WTC11 (cell line): ENCODE data around the gene AIG1. TPM values are rescaled to one million over a fixed set of nuclear protein-coding genes. Genes with fewer than 3 reads are reported as not detected.

Source experiments
- ATAC-seq: fragments of 200-7000 bp; cut with Tn5 transposase; 2 replicates; pipeline ENCODE4 v1.10.0; 2021; ENCODE audit warnings: mild to moderate bottlenecking, moderate library complexity
- CTCF ChIA-PET: fragments of 300-600 bp; sonication (Branson Sonifier 250); formaldehyde crosslinking; loops from one replicate; lab custom pipeline; 2021; ENCODE audit warnings: antibody characterized with exemption; lab: Charles Lee
- POLR2A ChIA-PET: fragments of 350-600 bp; sonication (Branson Sonifier 250); formaldehyde crosslinking; loops from one replicate; lab custom pipeline; 2021; ENCODE audit warnings: antibody characterized with exemption; lab: Charles Lee
- DNase-seq: peaks from one replicate; pipeline ENCODE4 v3.0.0; 2021; ENCODE audit warnings: low spot score
- H3K27ac Mint-ChIP-seq: 2 replicates; pipeline ENCODE4 v1.8.0; 2021; ENCODE audit warnings: mixed read lengths
- H3K27me3 Mint-ChIP-seq: 2 replicates; pipeline ENCODE4 v1.8.0; 2021; ENCODE audit warnings: low read depth, mild to moderate bottlenecking, moderate library complexity, mixed read lengths
- H3K36me3 Mint-ChIP-seq: 2 replicates; pipeline ENCODE4 v1.8.0; 2021; ENCODE audit warnings: mixed read lengths
- H3K4me1 Mint-ChIP-seq: 2 replicates; pipeline ENCODE4 v1.8.0; 2022; ENCODE audit warnings: mixed read lengths
- H3K4me3 Mint-ChIP-seq: 2 replicates; pipeline ENCODE4 v1.8.0; 2021; ENCODE audit warnings: mild to moderate bottlenecking, moderate library complexity, mixed read lengths
- H3K9me3 Mint-ChIP-seq: 2 replicates; pipeline ENCODE4 v1.8.0; 2021; ENCODE audit warnings: mixed read lengths
- ATF1 ChIP-seq: sonication (generic); formaldehyde crosslinking; IDR thresholded peaks from 2 replicates; pipeline ENCODE4 v1.8.1; 2023; ENCODE audit warnings: mild to moderate bottlenecking, moderate library complexity, missing genetic modification reagents
- CBFB ChIP-seq: sonication (generic); formaldehyde crosslinking; IDR thresholded peaks from 2 replicates; pipeline ENCODE4 v1.8.1; 2022; ENCODE audit warnings: mild to moderate bottlenecking, low read depth, missing genetic modification reagents
- CREM ChIP-seq: sonication (generic); formaldehyde crosslinking; IDR thresholded peaks from 2 replicates; pipeline ENCODE4 v1.8.1; 2022; ENCODE audit warnings: mild to moderate bottlenecking, missing genetic modification reagents, moderate library complexity
- FOXP1 ChIP-seq: sonication (generic); formaldehyde crosslinking; IDR thresholded peaks from 2 replicates; pipeline ENCODE4 v1.8.0; 2022; ENCODE audit warnings: missing genetic modification reagents, mild to moderate bottlenecking, moderate library complexity, borderline replicate concordance
- HMGA2 ChIP-seq: fragments of 250-450 bp; sonication (Bioruptor Pico); IDR thresholded peaks from 2 replicates; pipeline ENCODE4 v1.4.0; 2021; ENCODE audit warnings: mild to moderate bottlenecking, moderate library complexity
- IRF2 ChIP-seq: sonication (generic); formaldehyde crosslinking; IDR thresholded peaks from 2 replicates; pipeline ENCODE4 v1.8.0; 2022; ENCODE audit warnings: low read depth, missing genetic modification reagents, borderline replicate concordance
- KAT7 ChIP-seq: sonication (generic); formaldehyde crosslinking; IDR thresholded peaks from 2 replicates; pipeline ENCODE4 v1.8.1; 2023; ENCODE audit warnings: missing genetic modification reagents, mild to moderate bottlenecking, borderline replicate concordance
- MYBL2 ChIP-seq: sonication (generic); formaldehyde crosslinking; IDR thresholded peaks from 2 replicates; pipeline ENCODE4 v1.8.1; 2023; ENCODE audit warnings: mild to moderate bottlenecking, moderate library complexity, missing genetic modification reagents
- NFATC4 ChIP-seq: fragments of 250-450 bp; sonication (Bioruptor Pico); IDR thresholded peaks from 2 replicates; pipeline ENCODE4 v1.9.0; 2021; ENCODE audit warnings: mild to moderate bottlenecking
- ZBTB21 ChIP-seq: sonication (generic); formaldehyde crosslinking; IDR thresholded peaks from 2 replicates; pipeline ENCODE4 v1.8.1; 2023; ENCODE audit warnings: mild to moderate bottlenecking, missing genetic modification reagents, borderline replicate concordance
- ZNF232 ChIP-seq: sonication (generic); formaldehyde crosslinking; IDR thresholded peaks from 2 replicates; pipeline ENCODE4 v1.8.0; 2022; ENCODE audit warnings: mild to moderate bottlenecking, missing genetic modification reagents
- ZNF416 ChIP-seq: fragments of 250-450 bp; sonication (Bioruptor Pico); IDR thresholded peaks from 2 replicates; pipeline ENCODE4 v1.9.0; 2021; ENCODE audit warnings: mild to moderate bottlenecking, inconsistent platforms
- total RNA-seq: library from RNA; stranded (reverse); gene quantifications from 3 replicates; pipeline ENCODE4 v1.2.3, GENCODE V29; 2021
- TF ChIP-seq, protein P1 (sequence below): sonication (generic); formaldehyde crosslinking; IDR thresholded peaks from 2 replicates; pipeline ENCODE4 v1.8.0; 2023; ENCODE audit warnings: missing genetic modification reagents, mild to moderate bottlenecking, borderline replicate concordance
- TF ChIP-seq, protein P2 (sequence below): sonication (generic); formaldehyde crosslinking; IDR thresholded peaks from 2 replicates; pipeline ENCODE4 v1.8.0; 2022; ENCODE audit warnings: mild to moderate bottlenecking, missing genetic modification reagents
- TF ChIP-seq, protein P3 (sequence below): sonication (generic); formaldehyde crosslinking; IDR thresholded peaks from 2 replicates; pipeline ENCODE4 v1.8.1; 2023; ENCODE audit warnings: mild to moderate bottlenecking, missing genetic modification reagents, moderate library complexity
- TF ChIP-seq, protein P4 (sequence below): fragments of 250-450 bp; sonication (Bioruptor Pico); IDR thresholded peaks from 2 replicates; pipeline ENCODE4 v1.9.0; 2021; ENCODE audit warnings: mild to moderate bottlenecking
- TF ChIP-seq, protein P5 (sequence below): fragments of 250-450 bp; sonication (Bioruptor Pico); IDR thresholded peaks from 2 replicates; pipeline ENCODE4 v2.1.2; 2022; ENCODE audit warnings: mild to moderate bottlenecking, moderate library complexity
- TF ChIP-seq, protein P6 (sequence below): sonication (generic); formaldehyde crosslinking; IDR thresholded peaks from 2 replicates; pipeline ENCODE4 v1.8.0; 2022; ENCODE audit warnings: mild to moderate bottlenecking, missing genetic modification reagents
- TF ChIP-seq, protein P7 (sequence below): sonication (generic); formaldehyde crosslinking; IDR thresholded peaks from 2 replicates; pipeline ENCODE4 v1.8.1; 2022; ENCODE audit warnings: mild to moderate bottlenecking, moderate library complexity, missing genetic modification reagents

AIG1 gene
- total RNA-seq, 1 experiment from 2014 or later, result 38.8 TPM

DNA sequence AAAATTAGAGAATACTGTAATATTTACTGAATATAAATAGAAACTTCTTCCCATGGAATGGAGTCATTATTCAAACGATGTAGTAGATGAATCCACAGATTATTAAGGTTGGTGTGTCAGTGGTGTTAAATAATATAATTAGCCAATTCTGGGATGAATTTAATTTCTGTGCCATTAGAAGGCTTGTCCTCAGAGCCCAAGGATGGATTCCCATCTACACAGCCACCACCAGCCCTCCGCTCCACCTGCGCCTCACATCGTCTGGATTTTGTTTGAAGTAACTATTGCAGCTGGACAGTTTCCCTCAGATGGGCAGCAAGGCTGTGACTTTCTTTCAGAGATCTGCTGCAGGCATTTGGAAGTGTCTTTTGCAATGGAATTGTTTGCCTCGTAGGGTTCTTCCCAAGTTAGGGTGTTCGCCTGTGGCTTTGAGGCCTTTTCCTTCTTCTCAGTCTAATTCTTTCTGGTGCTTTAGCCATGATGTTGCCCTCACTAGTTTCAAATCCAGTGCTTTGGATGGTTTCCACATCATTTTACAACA is 104.7 kb downstream of the AIG1 start (continued):
- TF ChIP-seq ZNF416 (CRISPR knock-in tag) (no peak), ZNF232 (CRISPR knock-in tag) (no peak)
- TF ChIP-seq, protein P1, sequence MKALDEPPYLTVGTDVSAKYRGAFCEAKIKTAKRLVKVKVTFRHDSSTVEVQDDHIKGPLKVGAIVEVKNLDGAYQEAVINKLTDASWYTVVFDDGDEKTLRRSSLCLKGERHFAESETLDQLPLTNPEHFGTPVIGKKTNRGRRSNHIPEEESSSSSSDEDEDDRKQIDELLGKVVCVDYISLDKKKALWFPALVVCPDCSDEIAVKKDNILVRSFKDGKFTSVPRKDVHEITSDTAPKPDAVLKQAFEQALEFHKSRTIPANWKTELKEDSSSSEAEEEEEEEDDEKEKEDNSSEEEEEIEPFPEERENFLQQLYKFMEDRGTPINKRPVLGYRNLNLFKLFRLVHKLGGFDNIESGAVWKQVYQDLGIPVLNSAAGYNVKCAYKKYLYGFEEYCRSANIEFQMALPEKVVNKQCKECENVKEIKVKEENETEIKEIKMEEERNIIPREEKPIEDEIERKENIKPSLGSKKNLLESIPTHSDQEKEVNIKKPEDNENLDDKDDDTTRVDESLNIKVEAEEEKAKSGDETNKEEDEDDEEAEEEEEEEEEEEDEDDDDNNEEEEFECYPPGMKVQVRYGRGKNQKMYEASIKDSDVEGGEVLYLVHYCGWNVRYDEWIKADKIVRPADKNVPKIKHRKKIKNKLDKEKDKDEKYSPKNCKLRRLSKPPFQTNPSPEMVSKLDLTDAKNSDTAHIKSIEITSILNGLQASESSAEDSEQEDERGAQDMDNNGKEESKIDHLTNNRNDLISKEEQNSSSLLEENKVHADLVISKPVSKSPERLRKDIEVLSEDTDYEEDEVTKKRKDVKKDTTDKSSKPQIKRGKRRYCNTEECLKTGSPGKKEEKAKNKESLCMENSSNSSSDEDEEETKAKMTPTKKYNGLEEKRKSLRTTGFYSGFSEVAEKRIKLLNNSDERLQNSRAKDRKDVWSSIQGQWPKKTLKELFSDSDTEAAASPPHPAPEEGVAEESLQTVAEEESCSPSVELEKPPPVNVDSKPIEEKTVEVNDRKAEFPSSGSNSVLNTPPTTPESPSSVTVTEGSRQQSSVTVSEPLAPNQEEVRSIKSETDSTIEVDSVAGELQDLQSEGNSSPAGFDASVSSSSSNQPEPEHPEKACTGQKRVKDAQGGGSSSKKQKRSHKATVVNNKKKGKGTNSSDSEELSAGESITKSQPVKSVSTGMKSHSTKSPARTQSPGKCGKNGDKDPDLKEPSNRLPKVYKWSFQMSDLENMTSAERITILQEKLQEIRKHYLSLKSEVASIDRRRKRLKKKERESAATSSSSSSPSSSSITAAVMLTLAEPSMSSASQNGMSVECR, result no peak
- TF ChIP-seq, protein P2, sequence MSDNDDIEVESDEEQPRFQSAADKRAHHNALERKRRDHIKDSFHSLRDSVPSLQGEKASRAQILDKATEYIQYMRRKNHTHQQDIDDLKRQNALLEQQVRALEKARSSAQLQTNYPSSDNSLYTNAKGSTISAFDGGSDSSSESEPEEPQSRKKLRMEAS (CRISPR knock-in tag), result no peak
- TF ChIP-seq, protein P3, sequence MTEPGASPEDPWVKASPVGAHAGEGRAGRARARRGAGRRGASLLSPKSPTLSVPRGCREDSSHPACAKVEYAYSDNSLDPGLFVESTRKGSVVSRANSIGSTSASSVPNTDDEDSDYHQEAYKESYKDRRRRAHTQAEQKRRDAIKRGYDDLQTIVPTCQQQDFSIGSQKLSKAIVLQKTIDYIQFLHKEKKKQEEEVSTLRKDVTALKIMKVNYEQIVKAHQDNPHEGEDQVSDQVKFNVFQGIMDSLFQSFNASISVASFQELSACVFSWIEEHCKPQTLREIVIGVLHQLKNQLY, result no peak
- TF ChIP-seq, protein P4, sequence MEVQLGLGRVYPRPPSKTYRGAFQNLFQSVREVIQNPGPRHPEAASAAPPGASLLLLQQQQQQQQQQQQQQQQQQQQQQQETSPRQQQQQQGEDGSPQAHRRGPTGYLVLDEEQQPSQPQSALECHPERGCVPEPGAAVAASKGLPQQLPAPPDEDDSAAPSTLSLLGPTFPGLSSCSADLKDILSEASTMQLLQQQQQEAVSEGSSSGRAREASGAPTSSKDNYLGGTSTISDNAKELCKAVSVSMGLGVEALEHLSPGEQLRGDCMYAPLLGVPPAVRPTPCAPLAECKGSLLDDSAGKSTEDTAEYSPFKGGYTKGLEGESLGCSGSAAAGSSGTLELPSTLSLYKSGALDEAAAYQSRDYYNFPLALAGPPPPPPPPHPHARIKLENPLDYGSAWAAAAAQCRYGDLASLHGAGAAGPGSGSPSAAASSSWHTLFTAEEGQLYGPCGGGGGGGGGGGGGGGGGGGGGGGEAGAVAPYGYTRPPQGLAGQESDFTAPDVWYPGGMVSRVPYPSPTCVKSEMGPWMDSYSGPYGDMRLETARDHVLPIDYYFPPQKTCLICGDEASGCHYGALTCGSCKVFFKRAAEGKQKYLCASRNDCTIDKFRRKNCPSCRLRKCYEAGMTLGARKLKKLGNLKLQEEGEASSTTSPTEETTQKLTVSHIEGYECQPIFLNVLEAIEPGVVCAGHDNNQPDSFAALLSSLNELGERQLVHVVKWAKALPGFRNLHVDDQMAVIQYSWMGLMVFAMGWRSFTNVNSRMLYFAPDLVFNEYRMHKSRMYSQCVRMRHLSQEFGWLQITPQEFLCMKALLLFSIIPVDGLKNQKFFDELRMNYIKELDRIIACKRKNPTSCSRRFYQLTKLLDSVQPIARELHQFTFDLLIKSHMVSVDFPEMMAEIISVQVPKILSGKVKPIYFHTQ (CRISPR knock-in tag), result no peak

DNA sequence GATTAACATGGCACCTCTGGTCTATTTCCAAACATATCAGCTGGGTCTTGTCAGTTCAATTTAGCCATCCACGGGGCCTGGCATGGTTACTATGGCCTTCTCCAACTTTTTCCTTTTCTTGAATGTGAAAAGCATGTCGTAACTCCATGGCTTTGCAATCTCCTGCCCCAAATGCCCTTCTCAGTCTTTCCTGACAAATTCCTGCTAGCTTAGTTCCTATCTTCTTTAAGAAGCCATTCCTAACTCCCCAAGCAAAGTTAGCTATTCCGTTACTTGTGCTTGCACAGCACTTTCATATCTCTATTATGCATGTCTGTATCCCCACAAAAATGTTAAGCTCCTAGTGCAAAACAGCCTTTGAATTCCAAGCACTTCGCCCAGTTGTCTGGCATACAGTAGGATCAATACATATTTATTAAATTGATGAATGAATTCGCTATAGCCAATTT is 105.6 kb downstream of the AIG1 start:
- no peak for ATAC-seq
- TF ChIP-seq KAT7 (CRISPR knock-in tag), result no peak
- TF ChIP-seq FOXP1 (CRISPR knock-in tag), result no peak
- no peak for TF ChIP-seq CREM
- TF ChIP-seq NFATC4 (CRISPR knock-in tag), result no peak
- no peak for TF ChIP-seq HMGA2 (CRISPR knock-in tag)
- no peak for TF ChIP-seq MYBL2 (CRISPR knock-in tag)
- no peak for TF ChIP-seq CBFB (CRISPR knock-in tag)
- TF ChIP-seq, protein P5, sequence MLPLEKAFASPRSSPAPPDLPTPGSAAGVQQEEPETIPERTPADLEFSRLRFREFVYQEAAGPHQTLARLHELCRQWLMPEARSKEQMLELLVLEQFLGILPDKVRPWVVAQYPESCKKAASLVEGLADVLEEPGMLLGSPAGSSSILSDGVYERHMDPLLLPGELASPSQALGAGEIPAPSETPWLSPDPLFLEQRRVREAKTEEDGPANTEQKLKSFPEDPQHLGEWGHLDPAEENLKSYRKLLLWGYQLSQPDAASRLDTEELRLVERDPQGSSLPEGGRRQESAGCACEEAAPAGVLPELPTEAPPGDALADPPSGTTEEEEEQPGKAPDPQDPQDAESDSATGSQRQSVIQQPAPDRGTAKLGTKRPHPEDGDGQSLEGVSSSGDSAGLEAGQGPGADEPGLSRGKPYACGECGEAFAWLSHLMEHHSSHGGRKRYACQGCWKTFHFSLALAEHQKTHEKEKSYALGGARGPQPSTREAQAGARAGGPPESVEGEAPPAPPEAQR (CRISPR knock-in tag), result no peak
- TF ChIP-seq IRF2 (CRISPR knock-in tag), result no peak
- no peak for TF ChIP-seq ATF1 (CRISPR knock-in tag)
- TF ChIP-seq, protein P6, sequence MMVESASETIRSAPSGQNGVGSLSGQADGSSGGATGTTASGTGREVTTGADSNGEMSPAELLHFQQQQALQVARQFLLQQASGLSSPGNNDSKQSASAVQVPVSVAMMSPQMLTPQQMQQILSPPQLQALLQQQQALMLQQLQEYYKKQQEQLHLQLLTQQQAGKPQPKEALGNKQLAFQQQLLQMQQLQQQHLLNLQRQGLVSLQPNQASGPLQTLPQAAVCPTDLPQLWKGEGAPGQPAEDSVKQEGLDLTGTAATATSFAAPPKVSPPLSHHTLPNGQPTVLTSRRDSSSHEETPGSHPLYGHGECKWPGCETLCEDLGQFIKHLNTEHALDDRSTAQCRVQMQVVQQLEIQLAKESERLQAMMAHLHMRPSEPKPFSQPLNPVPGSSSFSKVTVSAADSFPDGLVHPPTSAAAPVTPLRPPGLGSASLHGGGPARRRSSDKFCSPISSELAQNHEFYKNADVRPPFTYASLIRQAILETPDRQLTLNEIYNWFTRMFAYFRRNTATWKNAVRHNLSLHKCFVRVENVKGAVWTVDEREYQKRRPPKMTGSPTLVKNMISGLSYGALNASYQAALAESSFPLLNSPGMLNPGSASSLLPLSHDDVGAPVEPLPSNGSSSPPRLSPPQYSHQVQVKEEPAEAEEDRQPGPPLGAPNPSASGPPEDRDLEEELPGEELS (CRISPR knock-in tag), result no peak
- TF ChIP-seq ZBTB21 (CRISPR knock-in tag), result no peak
- TF ChIP-seq, protein P7, sequence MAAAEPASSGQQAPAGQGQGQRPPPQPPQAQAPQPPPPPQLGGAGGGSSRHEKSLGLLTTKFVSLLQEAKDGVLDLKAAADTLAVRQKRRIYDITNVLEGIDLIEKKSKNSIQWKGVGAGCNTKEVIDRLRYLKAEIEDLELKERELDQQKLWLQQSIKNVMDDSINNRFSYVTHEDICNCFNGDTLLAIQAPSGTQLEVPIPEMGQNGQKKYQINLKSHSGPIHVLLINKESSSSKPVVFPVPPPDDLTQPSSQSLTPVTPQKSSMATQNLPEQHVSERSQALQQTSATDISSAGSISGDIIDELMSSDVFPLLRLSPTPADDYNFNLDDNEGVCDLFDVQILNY (CRISPR knock-in tag), result no peak
- ChIA-PET CTCF (interaction anchor here (1.2 kb wide), 1 partner anchor 10 kb away, joined by 4 read pairs; no protein-coding TSS in a partner anchor), POLR2A (no interaction called here)
- Mint-ChIP-seq H3K4me1 (peaks cover 6% of the 10 kb centered on the region; the same call in 1 of the 2 replicates), H3K4me3 (no peak overlapping the region), H3K36me3 (no peaks in the 10 kb centered on the region), H3K9me3 (no peaks in the 10 kb centered on the region), H3K27me3 (no peaks in the 10 kb centered on the region), H3K27ac (no peak overlapping the region)
- DNase-seq, result no peak
